KOPT-K1 (cell line): ENCODE results near the gene WWP2.

Experiments used
- H3K27ac ChIP-seq: fragments of 200-600 bp; sonication (generic); 2 replicates; pipeline ENCODE4 v1.5.1; 2016; ENCODE audit warnings: antibody characterized with exemption, mild to moderate bottlenecking, low read depth, low read length; ENCODE audit not compliant: poor library complexity, severe bottlenecking
- H3K36me3 ChIP-seq: fragments of 200-600 bp; sonication (generic); 2 replicates; pipeline ENCODE4 v1.5.1; 2017; ENCODE audit warnings: antibody characterized with exemption, mild to moderate bottlenecking, low read length, moderate library complexity; ENCODE audit not compliant: insufficient read depth
- H3K9me3 ChIP-seq: fragments of 200-600 bp; sonication (generic); 2 replicates; pipeline ENCODE4 v1.5.1; 2017; ENCODE audit warnings: antibody characterized with exemption, low read length, mild to moderate bottlenecking; ENCODE audit not compliant: insufficient read depth, poor library complexity, severe bottlenecking

Gene WWP2

GRCh38 chr16:69863401-69864281, 101.5 kb downstream of the WWP2 start:
- Histone ChIP-seq H3K9me3 (no peaks in the 10 kb centered on the region), H3K36me3 (no peaks in the 10 kb centered on the region), H3K27ac (no peak overlapping the region)

- no peaks in the 10 kb centered on the region for H3K36me3 ChIP-seq
- no peak overlapping the region for H3K27ac ChIP-seq
Observed at GRCh38 chr16:69865701-69866100, 103.6 kb downstream of the WWP2 start.

GRCh38 chr16:69867784-69868560, 105.8 kb downstream of the WWP2 start:
- Histone ChIP-seq H3K36me3 (peaks cover 6% of the 10 kb centered on the region), H3K27ac (no peak overlapping the region)

More at GRCh38 chr16:69865701-69866100, 103.6 kb downstream of the WWP2 start:
- H3K9me3 ChIP-seq: no peaks in the 10 kb centered on the region

GRCh38 chr16:69870761-69871160, 108.6 kb downstream of the WWP2 start:
- H3K27ac ChIP-seq: no peak overlapping the region
- no peaks in the 10 kb centered on the region for H3K9me3 ChIP-seq
- peaks cover 11% of the 10 kb centered on the region for H3K36me3 ChIP-seq

More at GRCh38 chr16:69867784-69868560, 105.8 kb downstream of the WWP2 start:
- H3K9me3 ChIP-seq: no peaks in the 10 kb centered on the region

GRCh38 chr16:69871708-69872107, 109.6 kb downstream of the WWP2 start:
- H3K9me3 ChIP-seq: no peaks in the 10 kb centered on the region
- H3K27ac ChIP-seq: no peak overlapping the region
- peaks cover 19% of the 10 kb centered on the region for H3K36me3 ChIP-seq

- no peaks in the 10 kb centered on the region for H3K9me3 ChIP-seq
- H3K36me3 ChIP-seq: peaks cover 20% of the 10 kb centered on the region
- H3K27ac ChIP-seq: no peak overlapping the region
Observed at GRCh38 chr16:69872888-69873287, 110.8 kb downstream of the WWP2 start.

- H3K27ac ChIP-seq: no peak overlapping the region
- no peaks in the 10 kb centered on the region for H3K9me3 ChIP-seq
- peaks cover 20% of the 10 kb centered on the region for H3K36me3 ChIP-seq
Observed at GRCh38 chr16:69873783-69874182, 111.7 kb downstream of the WWP2 start.

- Histone ChIP-seq H3K27ac (no peak overlapping the region), H3K36me3 (peaks cover 20% of the 10 kb centered on the region), H3K9me3 (no peaks in the 10 kb centered on the region)
Observed at GRCh38 chr16:69874271-69874670, 112.1 kb downstream of the WWP2 start.

- Histone ChIP-seq H3K9me3 (peaks cover 8% of the 10 kb centered on the region), H3K27ac (no peak overlapping the region), H3K36me3 (peaks cover 9% of the 10 kb centered on the region; the same call in 1 of the 2 replicates)
Observed at GRCh38 chr16:69880640-69881133, 118.6 kb downstream of the WWP2 start.

- Histone ChIP-seq H3K27ac (no peak overlapping the region), H3K9me3 (peaks cover 8% of the 10 kb centered on the region), H3K36me3 (peaks cover 6% of the 10 kb centered on the region; the same call in 1 of the 2 replicates)
Observed at GRCh38 chr16:69881141-69881540, 119.0 kb downstream of the WWP2 start.

GRCh38 chr16:69883744-69884143, 121.6 kb downstream of the WWP2 start:
- Histone ChIP-seq H3K27ac (no peak overlapping the region), H3K9me3 (peaks cover 8% of the 10 kb centered on the region), H3K36me3 (peaks cover 3% of the 10 kb centered on the region; the same call in 1 of the 2 replicates)

GRCh38 chr16:69885722-69886121, 123.6 kb downstream of the WWP2 start:
- peaks cover 17% of the 10 kb centered on the region; the same call in 1 of the 2 replicates for H3K36me3 ChIP-seq

GRCh38 chr16:69886726-69887125, 124.6 kb downstream of the WWP2 start:
- no peak overlapping the region for H3K27ac ChIP-seq
- peaks cover 8% of the 10 kb centered on the region for H3K9me3 ChIP-seq
- H3K36me3 ChIP-seq: peaks cover 17% of the 10 kb centered on the region; the same call in 1 of the 2 replicates

More at GRCh38 chr16:69885722-69886121, 123.6 kb downstream of the WWP2 start:
- Histone ChIP-seq H3K9me3 (peaks cover 8% of the 10 kb centered on the region), H3K27ac (no peak overlapping the region)

GRCh38 chr16:69888005-69888590, 126.0 kb downstream of the WWP2 start:
- no peak overlapping the region for H3K27ac ChIP-seq
- H3K36me3 ChIP-seq: peaks cover 17% of the 10 kb centered on the region; the same call in 1 of the 2 replicates
- peaks cover 8% of the 10 kb centered on the region for H3K9me3 ChIP-seq
